GM23248 (cell line): ENCODE measurements around the gene SFMBT2.

Experiments used
- EZH2 ChIP-seq: fragments of 200-600 bp; sonication (generic); IDR thresholded peaks from 2 replicates; pipeline ENCODE4 v1.6.1; 2018; ENCODE audit warnings: antibody characterized with exemption, mild to moderate bottlenecking; ENCODE audit not compliant: insufficient read depth, poor library complexity, severe bottlenecking
- EZH2phosphoT487 ChIP-seq: fragments of 200-600 bp; sonication (generic); IDR thresholded peaks from 2 replicates; pipeline ENCODE4 v1.6.1; 2018; ENCODE audit warnings: antibody characterized with exemption, moderate library complexity, mild to moderate bottlenecking, low read depth; ENCODE audit not compliant: insufficient read depth

DNA sequence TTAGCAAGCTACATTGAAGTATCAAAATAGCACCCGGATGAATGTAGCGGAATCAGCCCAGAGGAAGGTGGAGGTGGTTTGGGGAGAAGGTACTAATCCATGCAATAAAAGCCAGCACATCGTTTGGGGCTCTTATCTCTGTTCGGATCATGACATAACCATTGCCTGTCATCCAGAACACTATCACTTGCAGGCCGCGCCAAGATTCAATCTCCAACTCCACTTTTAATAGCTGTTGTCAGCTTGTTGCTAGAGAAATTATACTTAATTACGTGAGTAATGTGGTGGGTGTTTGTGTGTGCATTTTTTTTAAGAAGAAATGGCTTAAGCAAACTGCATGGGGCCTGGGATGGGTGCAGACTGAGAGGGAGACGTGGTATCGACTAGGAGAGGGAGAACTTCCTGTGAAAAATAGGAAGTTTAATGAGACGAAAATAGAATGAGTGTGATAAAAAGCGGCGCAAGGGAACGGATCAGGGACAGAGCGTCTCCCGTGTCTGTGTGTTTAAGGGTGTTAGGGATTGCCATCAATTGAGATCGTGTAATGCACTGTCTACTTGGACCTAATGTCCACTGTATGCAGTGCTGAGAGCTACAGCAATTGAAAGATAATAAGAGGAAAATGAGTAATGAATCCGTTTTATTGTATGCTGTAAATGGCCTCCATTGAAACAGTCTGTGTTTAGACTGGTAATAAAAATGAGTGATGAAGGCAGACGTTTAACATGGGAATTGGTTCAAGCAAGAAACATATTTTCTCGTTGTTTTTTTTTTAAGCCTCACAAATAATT, 27.6 kb upstream of the SFMBT2 start:
- TF ChIP-seq EZH2 (no peak), EZH2phosphoT487 (no peak)
